Type B pancreatic cell (in vitro differentiated cells): ENCODE data around the gene NLGN1. TPM values are rescaled to one million over a fixed set of nuclear protein-coding genes. Genes with fewer than 3 reads are reported as not detected.

Experiments used
- DNase-seq: peaks from one replicate; pipeline ENCODE4 v3.0.0; 2021; ENCODE audit warnings: mixed read lengths; ENCODE audit not compliant: unreplicated experiment; ENCODE audit errors: extremely low spot score
- H3K27ac Mint-ChIP-seq: 2 replicates; pipeline ENCODE4 v1.8.0; 2021; ENCODE audit warnings: mild to moderate bottlenecking, mixed read lengths
- H3K27me3 Mint-ChIP-seq: 2 replicates; pipeline ENCODE4 v1.8.0; 2021; ENCODE audit warnings: mixed read lengths
- H3K36me3 Mint-ChIP-seq: 2 replicates; pipeline ENCODE4 v1.8.0; 2021; ENCODE audit warnings: mixed read lengths
- H3K4me1 Mint-ChIP-seq: one replicate; pipeline ENCODE4 v1.8.0; 2021; ENCODE audit warnings: mixed read lengths; ENCODE audit not compliant: unreplicated experiment
- H3K4me3 Mint-ChIP-seq: 2 replicates; pipeline ENCODE4 v1.8.0; 2021; ENCODE audit warnings: mild to moderate bottlenecking, mixed read lengths
- H3K9me3 Mint-ChIP-seq: 2 replicates; pipeline ENCODE4 v1.8.0; 2021; ENCODE audit warnings: mixed read lengths
- total RNA-seq: library from RNA; stranded (reverse); gene quantifications from 2 replicates; pipeline ENCODE4 v1.2.1, GENCODE V29; 2021; ENCODE audit warnings: low replicate concordance
- TF ChIP-seq, protein P1 (sequence below): fragments of 200-600 bp; sonication (generic); conservative IDR thresholded peaks from 2 replicates; pipeline ENCODE4 v1.5.0; 2021; ENCODE audit warnings: antibody characterized with exemption, mild to moderate bottlenecking

NLGN1 gene
- total RNA-seq, 1 donor from 2014 or later, result 12.6 TPM

DNA sequence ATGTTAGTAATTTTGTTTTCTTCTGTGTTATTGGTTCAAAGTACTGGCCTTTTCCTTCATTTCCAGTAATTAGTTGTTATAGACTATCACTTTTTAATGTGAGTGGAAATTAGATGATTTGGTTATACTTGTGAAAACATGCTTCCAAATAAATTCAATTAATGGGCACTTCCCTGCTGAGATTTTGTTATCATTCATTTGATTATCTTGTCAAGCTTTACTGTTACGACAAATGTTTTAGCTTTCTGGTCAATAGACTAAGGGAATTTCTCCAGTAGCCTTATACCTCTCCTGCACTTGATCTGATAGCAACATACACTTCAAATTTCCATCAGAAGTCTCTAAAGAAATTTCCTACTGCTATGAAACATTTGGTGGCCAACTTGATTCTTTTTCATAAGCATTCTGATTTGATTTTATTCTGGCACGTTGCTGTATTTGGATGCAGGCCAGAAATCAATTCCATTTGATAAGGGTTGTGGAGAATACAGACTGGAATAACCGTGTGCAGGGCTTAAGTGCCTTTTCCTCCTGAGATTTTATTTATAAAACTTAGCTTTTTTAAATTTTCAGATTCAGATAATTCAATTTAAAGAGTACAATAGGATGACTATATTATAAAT is 887.8 kb downstream of the NLGN1 start:
- H3K36me3 Mint-ChIP-seq, result peaks cover 4% of the 10 kb centered on the region
- DNase-seq, result no peak
- H3K4me3 Mint-ChIP-seq, result no peak overlapping the region
- no peaks in the 10 kb centered on the region for H3K9me3 Mint-ChIP-seq
- no peak overlapping the region for H3K27ac Mint-ChIP-seq
- TF ChIP-seq, protein P1, sequence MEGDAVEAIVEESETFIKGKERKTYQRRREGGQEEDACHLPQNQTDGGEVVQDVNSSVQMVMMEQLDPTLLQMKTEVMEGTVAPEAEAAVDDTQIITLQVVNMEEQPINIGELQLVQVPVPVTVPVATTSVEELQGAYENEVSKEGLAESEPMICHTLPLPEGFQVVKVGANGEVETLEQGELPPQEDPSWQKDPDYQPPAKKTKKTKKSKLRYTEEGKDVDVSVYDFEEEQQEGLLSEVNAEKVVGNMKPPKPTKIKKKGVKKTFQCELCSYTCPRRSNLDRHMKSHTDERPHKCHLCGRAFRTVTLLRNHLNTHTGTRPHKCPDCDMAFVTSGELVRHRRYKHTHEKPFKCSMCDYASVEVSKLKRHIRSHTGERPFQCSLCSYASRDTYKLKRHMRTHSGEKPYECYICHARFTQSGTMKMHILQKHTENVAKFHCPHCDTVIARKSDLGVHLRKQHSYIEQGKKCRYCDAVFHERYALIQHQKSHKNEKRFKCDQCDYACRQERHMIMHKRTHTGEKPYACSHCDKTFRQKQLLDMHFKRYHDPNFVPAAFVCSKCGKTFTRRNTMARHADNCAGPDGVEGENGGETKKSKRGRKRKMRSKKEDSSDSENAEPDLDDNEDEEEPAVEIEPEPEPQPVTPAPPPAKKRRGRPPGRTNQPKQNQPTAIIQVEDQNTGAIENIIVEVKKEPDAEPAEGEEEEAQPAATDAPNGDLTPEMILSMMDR, result no peak
- no peaks in the 10 kb centered on the region for H3K27me3 Mint-ChIP-seq
- H3K4me1 Mint-ChIP-seq, result no peaks in the 10 kb centered on the region

DNA sequence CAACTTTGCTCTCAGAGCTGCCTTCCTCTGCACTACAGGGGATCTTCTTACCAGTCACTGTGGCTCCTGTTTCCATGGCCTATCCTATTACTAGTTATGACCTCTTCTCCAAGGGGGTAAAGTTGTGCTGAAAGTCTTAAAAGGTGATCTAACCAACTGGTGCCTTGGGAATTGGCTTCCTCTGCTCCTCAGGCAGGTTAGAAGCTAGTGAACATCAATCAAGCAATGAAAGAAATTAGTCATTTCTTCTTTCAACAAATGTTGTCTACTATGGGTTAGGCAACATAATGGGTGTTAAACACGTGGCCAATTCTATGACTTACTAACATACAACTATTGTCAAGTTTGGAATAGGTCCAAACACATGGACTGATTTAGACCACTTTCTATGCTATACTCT is 890.2 kb downstream of the NLGN1 start:
- Mint-ChIP-seq H3K27me3 (no peaks in the 10 kb centered on the region), H3K4me1 (no peaks in the 10 kb centered on the region), H3K4me3 (no peak overlapping the region), H3K27ac (no peak overlapping the region), H3K36me3 (no peaks in the 10 kb centered on the region), H3K9me3 (no peaks in the 10 kb centered on the region)
- no peak for DNase-seq
- TF ChIP-seq, protein P1, result no peak

DNA sequence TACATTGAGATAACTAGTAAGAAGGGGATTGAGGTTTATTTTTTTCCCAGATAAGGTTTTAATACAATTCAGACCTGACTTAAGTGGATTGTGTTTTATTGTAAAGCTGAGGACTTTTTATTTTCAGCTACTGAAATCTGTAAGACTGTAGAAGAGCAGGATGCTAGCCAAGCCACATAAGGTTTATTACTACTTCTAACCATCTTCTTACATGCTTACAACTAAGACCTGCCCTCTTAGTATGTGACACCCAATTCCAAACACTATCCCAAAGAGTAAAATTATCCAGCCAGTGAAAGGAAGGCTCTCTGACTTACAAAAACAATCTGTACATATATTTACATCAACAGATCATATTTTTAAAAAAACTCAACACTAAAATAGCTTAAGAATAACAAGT is 897.1 kb downstream of the NLGN1 start:
- Mint-ChIP-seq H3K4me3 (no peak overlapping the region), H3K4me1 (peaks cover 9% of the 10 kb centered on the region), H3K27ac (no peak overlapping the region), H3K9me3 (peaks cover 4% of the 10 kb centered on the region), H3K36me3 (no peaks in the 10 kb centered on the region), H3K27me3 (peaks cover 10% of the 10 kb centered on the region)
- DNase-seq, result no peak
- TF ChIP-seq, protein P1, result no peak

DNA sequence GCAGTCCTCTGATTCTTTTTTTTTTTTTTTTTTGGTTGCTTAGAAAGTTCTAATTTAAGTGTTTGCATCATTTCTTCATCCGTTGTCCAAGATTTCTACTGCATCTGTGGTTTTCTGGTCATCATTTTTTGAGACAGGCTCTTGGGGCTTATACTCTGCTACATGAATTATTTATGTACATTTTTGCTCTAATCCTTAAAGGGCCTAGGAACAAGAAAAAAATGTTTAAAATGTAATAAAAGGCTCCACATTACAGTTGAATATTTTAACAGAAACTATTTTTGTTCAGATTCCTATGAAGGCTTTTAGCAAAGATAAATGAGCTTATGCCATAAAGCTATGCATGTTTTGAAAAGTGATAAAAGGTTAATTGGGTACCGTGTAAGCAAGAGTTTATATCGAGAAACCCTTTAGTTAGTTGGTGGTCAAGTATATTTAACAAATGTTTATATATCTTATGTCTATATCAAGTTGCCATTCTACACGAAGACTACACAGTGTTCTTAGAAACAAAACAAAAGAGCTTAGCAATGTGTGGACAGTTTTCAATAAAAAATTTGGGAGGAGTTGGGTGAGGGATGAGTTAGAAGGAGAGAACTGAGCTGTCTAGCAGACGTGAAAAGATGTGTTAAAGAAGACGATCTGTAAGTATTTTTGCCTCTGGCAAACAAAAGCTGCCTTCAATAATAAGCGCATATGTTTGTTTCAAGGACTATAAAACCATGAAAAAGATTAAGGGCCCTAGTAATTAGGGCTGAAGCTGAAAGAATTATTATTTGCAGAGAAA is 898.0 kb downstream of the NLGN1 start:
- DNase-seq, result no peak
- TF ChIP-seq, protein P1, result no peak
- H3K27ac Mint-ChIP-seq, result peak overlapping the region; percentile 1
- peaks cover 10% of the 10 kb centered on the region for H3K27me3 Mint-ChIP-seq
- peaks cover 4% of the 10 kb centered on the region for H3K9me3 Mint-ChIP-seq
- peaks cover 9% of the 10 kb centered on the region for H3K4me1 Mint-ChIP-seq
- no peaks in the 10 kb centered on the region for H3K36me3 Mint-ChIP-seq
- H3K4me3 Mint-ChIP-seq, result no peak overlapping the region

DNA sequence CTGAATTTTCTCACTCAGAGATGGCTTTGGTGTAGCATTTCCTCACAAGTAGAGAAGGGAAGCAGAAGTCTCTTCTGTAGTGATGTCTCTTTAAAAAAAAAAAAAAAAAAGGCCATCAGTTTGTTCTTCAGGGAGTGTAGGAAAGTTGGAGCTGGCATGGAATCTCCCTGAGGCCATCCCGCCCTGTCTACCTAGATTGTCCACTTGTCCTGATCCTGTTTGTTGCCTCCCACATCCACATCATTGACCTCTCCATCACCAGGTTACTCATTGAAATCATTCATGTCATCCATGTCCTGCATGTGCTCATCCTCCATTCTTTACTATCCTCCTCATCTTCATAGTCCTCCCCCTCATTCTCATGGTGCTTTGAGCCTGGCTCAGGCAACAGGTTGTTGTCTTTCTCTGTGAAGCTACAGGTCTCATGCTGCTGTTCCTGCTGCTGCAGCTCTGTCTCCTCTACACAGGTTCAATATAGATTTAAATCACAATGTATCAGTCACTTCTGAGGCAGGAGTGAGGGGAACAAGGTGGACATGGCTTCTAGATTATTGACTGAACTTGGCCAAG is 905.3 kb downstream of the NLGN1 start:
- H3K27ac Mint-ChIP-seq, result no peak overlapping the region
- H3K9me3 Mint-ChIP-seq, result no peaks in the 10 kb centered on the region
- H3K27me3 Mint-ChIP-seq, result peaks cover 2% of the 10 kb centered on the region
- DNase-seq, result no peak
- no peak overlapping the region for H3K4me3 Mint-ChIP-seq
- H3K4me1 Mint-ChIP-seq, result no peaks in the 10 kb centered on the region
- TF ChIP-seq, protein P1, result no peak
- no peaks in the 10 kb centered on the region for H3K36me3 Mint-ChIP-seq
